Effector memory CD8-positive, alpha-beta T cell (primary cell): ENCODE data around the gene PRSS58.

Source experiments
- ATAC-seq: fragments of 150-1000 bp; cut with Tn5 transposase; replicated peaks from 2 replicates; pipeline ENCODE4 v1.10.0; 2021; ENCODE audit warnings: mild to moderate bottlenecking, moderate library complexity
- DNase-seq, 3 experiments: peaks; one replicate each; pipeline ENCODE4 v3.0.0; 2021
- H3K27ac Mint-ChIP-seq, 2 donors: one replicate each; pipeline ENCODE4 v1.8.0; 2022; ENCODE audit warnings: mild to moderate bottlenecking in 2 of 2, mixed read lengths in 2 of 2, moderate library complexity in 2 of 2
- H3K27me3 Mint-ChIP-seq, 2 donors: one replicate each; pipeline ENCODE4 v1.8.0; 2022; ENCODE audit warnings: mixed read lengths in 2 of 2
- H3K36me3 Mint-ChIP-seq: one replicate; pipeline ENCODE4 v1.8.0; 2022; ENCODE audit warnings: mild to moderate bottlenecking, moderate library complexity, mixed read lengths; ENCODE audit not compliant: insufficient read depth
- H3K4me1 Mint-ChIP-seq, 2 donors: one replicate each; pipeline ENCODE4 v1.8.0; 2022; ENCODE audit warnings: low read depth in 2 of 2, mixed read lengths in 2 of 2
- H3K4me3 Mint-ChIP-seq, 2 donors: one replicate each; pipeline ENCODE4 v1.8.0; 2022; ENCODE audit warnings: mild to moderate bottlenecking in 2 of 2, mixed read lengths in 2 of 2, moderate library complexity in 2 of 2
- H3K9me3 Mint-ChIP-seq, 2 donors: one replicate each; pipeline ENCODE4 v1.8.0; 2022; ENCODE audit warnings: mixed read lengths in 2 of 2

The PRSS58 gene

DNA sequence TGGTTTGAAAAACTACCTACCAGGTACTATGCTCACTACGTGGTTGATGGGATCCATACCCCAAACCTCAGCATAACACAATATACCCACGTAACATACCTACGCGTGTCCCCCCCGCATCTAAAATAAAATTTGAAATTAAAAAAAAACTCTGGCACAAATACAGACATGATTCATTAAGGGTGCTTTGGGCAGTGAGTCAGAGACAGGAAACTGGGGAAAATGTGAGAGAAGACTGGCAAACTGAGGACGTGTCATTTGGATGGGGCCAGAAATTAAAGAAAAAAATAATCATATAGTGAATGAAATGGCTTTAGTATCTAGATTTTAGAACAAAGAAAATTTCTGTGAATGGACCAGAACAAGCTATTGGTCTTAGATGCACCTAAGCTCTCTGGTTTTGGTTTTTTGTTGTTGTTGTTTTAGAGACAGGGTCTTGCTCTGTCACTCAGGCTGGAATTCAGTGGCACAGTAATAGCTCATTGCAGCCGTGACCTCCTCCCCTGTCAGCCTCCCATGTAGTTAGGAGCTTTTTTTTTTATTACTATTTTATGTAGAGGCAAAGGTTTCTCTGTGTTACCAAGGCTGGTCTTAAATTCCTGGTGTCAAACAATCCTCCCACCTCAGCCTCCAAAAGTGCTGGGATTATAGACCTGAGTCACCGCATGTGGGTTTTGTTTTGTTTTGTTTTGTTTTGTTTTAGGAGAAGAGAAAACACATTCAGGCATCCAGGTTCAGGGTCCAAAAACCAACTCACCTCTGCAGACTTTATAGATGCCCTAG is 5.9 kb upstream of the PRSS58 start:
- DNase-seq: no peak
- Mint-ChIP-seq H3K27ac (no peak overlapping the region), H3K9me3 (no peaks in the 10 kb centered on the region), H3K27me3 (peaks cover 14 to 24% of the 10 kb centered on the region in 2 donors), H3K4me3 (no peak overlapping the region), H3K4me1 (no peaks in the 10 kb centered on the region), H3K36me3 (no peaks in the 10 kb centered on the region)
- ATAC-seq: no peak

- DNase-seq (no peak), ATAC-seq (no peak)
- Mint-ChIP-seq H3K27me3 (peaks cover 7 to 29% of the 10 kb centered on the region in 2 donors), H3K9me3 (no peaks in the 10 kb centered on the region), H3K4me1 (no peaks in the 10 kb centered on the region), H3K27ac (no peak overlapping the region), H3K36me3 (no peaks in the 10 kb centered on the region), H3K4me3 (no peak overlapping the region)
Observed at GRCh38 chr7:142250705-142251104, 7.2 kb downstream of the PRSS58 start.

GRCh38 chr7:142249918-142250317 is 7.9 kb downstream of the PRSS58 start:
- Mint-ChIP-seq H3K27ac (no peak overlapping the region), H3K4me1 (no peaks in the 10 kb centered on the region), H3K27me3 (peaks cover 7 to 36% of the 10 kb centered on the region in 2 donors), H3K36me3 (no peaks in the 10 kb centered on the region), H3K4me3 (no peak overlapping the region), H3K9me3 (no peaks in the 10 kb centered on the region)
- no peak for ATAC-seq
- DNase-seq: no peak

GRCh38 chr7:142248166-142249160 is 9.4 kb downstream of the PRSS58 start:
- Mint-ChIP-seq H3K36me3 (peaks cover 3% of the 10 kb centered on the region), H3K27me3 (peaks cover 12 to 50% of the 10 kb centered on the region in 2 donors), H3K27ac (no peak overlapping the region), H3K4me3 (no peak overlapping the region), H3K4me1 (no peaks in the 10 kb centered on the region), H3K9me3 (no peaks in the 10 kb centered on the region)
- no peak for ATAC-seq
- DNase-seq: no peak

DNA sequence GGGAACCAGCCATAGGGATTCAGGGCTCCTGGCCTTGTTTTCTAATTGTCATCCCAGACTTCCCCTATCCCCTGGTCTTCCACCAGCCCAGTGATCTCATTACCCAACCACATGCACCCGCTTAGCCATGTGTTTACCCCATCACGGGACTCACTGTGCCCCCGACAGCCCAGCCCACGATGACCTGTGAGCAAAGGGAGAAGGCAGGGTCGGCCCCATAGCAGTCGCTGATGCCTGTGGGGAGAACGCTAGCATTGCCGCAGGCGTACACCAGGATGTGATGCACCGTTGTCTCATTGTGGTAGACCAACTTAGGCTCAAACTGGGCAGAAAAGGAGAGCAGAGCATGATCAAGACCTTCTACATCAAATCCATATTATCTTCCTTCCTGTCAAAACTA is 14.0 kb downstream of the PRSS58 start:
- Mint-ChIP-seq H3K4me1 (no peaks in the 10 kb centered on the region), H3K4me3 (no peak overlapping the region), H3K27ac (no peak overlapping the region), H3K9me3 (no peaks in the 10 kb centered on the region), H3K36me3 (peaks cover 3% of the 10 kb centered on the region), H3K27me3 (peaks cover 13 to 50% of the 10 kb centered on the region in 2 donors)
- DNase-seq (no peak), ATAC-seq (no peak)

DNA sequence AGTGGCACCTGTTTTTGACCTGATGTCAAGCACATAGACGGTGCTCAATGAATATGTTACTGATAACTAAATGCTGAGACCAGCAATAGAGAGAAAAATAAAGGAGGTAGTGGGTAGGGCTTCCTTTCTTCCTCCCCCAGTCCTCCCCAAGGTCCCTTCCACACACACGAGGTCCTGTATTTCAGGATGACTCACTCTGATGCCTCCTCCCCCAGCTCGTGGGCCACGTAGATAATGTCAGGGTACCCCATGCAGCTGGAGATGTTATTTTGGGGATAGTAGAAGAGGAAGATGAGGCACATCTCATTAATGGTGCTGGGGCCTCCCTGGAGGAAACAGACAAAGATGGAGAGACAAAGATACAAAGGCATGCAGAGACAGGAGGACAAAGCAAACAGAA is 17.3 kb downstream of the PRSS58 start:
- DNase-seq (no peak), ATAC-seq (no peak)
- Mint-ChIP-seq H3K4me1 (no peaks in the 10 kb centered on the region), H3K9me3 (no peaks in the 10 kb centered on the region), H3K27me3 (peaks cover 18 to 28% of the 10 kb centered on the region in 2 donors), H3K4me3 (no peak overlapping the region), H3K36me3 (peaks cover 3% of the 10 kb centered on the region), H3K27ac (no peak overlapping the region)

- Mint-ChIP-seq H3K4me1 (no peaks in the 10 kb centered on the region), H3K4me3 (no peak overlapping the region), H3K36me3 (no peaks in the 10 kb centered on the region), H3K9me3 (no peaks in the 10 kb centered on the region), H3K27ac (no peak overlapping the region), H3K27me3 (peaks cover 23 to 39% of the 10 kb centered on the region in 2 donors)
- ATAC-seq: no peak
- DNase-seq: no peak
Observed at GRCh38 chr7:142231716-142232115, 26.1 kb downstream of the PRSS58 start.

GRCh38 chr7:142228537-142229104 is 29.2 kb downstream of the PRSS58 start:
- no peak for ATAC-seq
- no peaks in the 10 kb centered on the region for H3K9me3 Mint-ChIP-seq
- no peak for DNase-seq

More at GRCh38 chr7:142228537-142229104, 29.2 kb downstream of the PRSS58 start:
- Mint-ChIP-seq H3K36me3 (no peaks in the 10 kb centered on the region), H3K27ac (no peak overlapping the region), H3K4me3 (no peak overlapping the region), H3K4me1 (no peaks in the 10 kb centered on the region), H3K27me3 (peaks cover 17 to 25% of the 10 kb centered on the region in 2 donors)
